AG10803 (cell line): ENCODE results near the gene KCNH5.

Experiments used
- DNase-seq: peaks from one replicate; pipeline ENCODE4 v3.0.0; 2010; ENCODE audit warnings: low read depth
- H3K4me3 ChIP-seq: 2 replicates; pipeline ENCODE4 v1.5.1; 2011; ENCODE audit warnings: mild to moderate bottlenecking, low read length, control low read depth
- CTCF ChIP-seq: conservative IDR thresholded peaks from 2 replicates; pipeline ENCODE4 v1.5.1; 2011; ENCODE audit warnings: mild to moderate bottlenecking, low read length, control low read depth, inconsistent platforms

Gene KCNH5

GRCh38 chr14:63051301-63051700 lies 6.0 kb upstream of the KCNH5 start:
- H3K4me3 ChIP-seq: no peak overlapping the region
- no peak for TF ChIP-seq CTCF
- no peak for DNase-seq

GRCh38 chr14:63050694-63051093 lies 5.4 kb upstream of the KCNH5 start:
- DNase-seq: no peak
- H3K4me3 ChIP-seq: no peak overlapping the region
- TF ChIP-seq CTCF: no peak

GRCh38 chr14:63046339-63047268 lies 1.3 kb upstream of the KCNH5 start:
- no peak overlapping the region for H3K4me3 ChIP-seq
- DNase-seq: no peak
- no peak for TF ChIP-seq CTCF

- peak overlapping the region; percentile 29 for H3K4me3 ChIP-seq
- no peak for TF ChIP-seq CTCF
- DNase-seq: peak; percentile 1
These were observed 508 bp upstream of the KCNH5 start for GRCh38 chr14:63045612-63046320.

- peak; percentile 1 for DNase-seq
These were observed 5.4 kb downstream of the KCNH5 start for GRCh38 chr14:63039866-63040265.

GRCh38 chr14:63032641-63033040 lies 12.6 kb downstream of the KCNH5 start:
- no peak overlapping the region for H3K4me3 ChIP-seq
- no peak for TF ChIP-seq CTCF
- no peak for DNase-seq

More at GRCh38 chr14:63039866-63040265, 5.4 kb downstream of the KCNH5 start:
- H3K4me3 ChIP-seq: no peak overlapping the region
- peak; percentile 21 for TF ChIP-seq CTCF

- no peak for TF ChIP-seq CTCF
- H3K4me3 ChIP-seq: no peak overlapping the region
- no peak for DNase-seq
These were observed 13.2 kb downstream of the KCNH5 start for GRCh38 chr14:63032076-63032475.
